ENCODE measurements around the gene FA2H.

DNA sequence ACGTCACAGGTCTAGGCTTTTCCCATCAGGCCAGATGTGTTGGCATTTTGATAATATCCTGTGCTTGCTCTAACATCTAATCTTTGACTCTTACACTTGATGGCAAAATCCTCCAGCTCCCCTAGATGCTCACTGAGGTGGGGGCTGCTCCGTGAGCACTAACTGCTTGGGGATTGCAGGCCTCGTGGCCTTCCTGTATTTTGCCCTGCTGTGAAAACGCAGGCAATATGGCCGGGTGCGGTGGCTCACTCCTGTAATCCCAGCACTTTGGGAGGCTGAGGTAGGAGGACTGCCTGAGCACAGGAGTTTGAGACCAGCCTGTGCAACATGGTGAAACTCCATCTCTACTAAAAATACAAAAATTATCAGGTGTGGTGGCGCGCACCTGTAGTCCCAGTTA is 64.2 kb downstream of the FA2H start:
- TF ChIP-seq SUZ12 (IDR thresholded peaks at IDR 0.05; ENCODE audit: extremely low read depth, insufficient read depth, insufficient read length) = no peak
- TF ChIP-seq ZNF274 (IDR thresholded peaks at IDR 0.05; ENCODE audit: low read depth, low read length) = no peak
- TF ChIP-seq YY1 (IDR thresholded peaks at IDR 0.05; ENCODE audit: insufficient read depth, insufficient read length) = no peak
